ENCODE measurements around the gene CFAP91.

- TF ChIP-seq CTCF (IDR thresholded peaks at IDR 0.05) (no peak), POLR2A (IDR thresholded peaks at IDR 0.05) (no peak)
These were observed 27.2 kb downstream of the CFAP91 start for GRCh38 chr3:119729996-119730395.
